ENCODE data around the gene EGR2. TPM values are rescaled to one million over a fixed set of nuclear protein-coding genes. Genes with fewer than 3 reads are reported as not detected.
A peak's percentile ranks its signal among the peaks of the same experiment; 100 is the strongest.

EGR2 gene
- polyA plus RNA-seq, 1 donor from 2014 or later = 1.7 TPM

DNA sequence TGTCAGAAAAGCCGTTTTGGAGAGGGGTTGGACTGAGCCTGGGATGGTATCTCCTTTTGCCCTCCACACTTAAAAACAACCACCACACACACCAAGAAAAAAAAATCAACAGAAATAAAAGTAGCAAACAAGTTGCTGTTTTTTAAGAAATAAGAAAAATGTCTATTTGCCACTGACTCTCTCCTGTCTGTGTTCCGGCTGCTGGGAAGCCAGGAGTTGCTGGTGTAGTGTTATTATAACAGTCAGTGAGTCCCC, 163 bp downstream of the EGR2 start:
- TF ChIP-seq TAF1 (IDR thresholded peaks at IDR 0.05; ENCODE audit: low read depth) (no peak), EP300 (conservative IDR thresholded peaks at IDR 0.05; ENCODE audit: poor library complexity, severe bottlenecking) (no peak), RAD21 (conservative IDR thresholded peaks at IDR 0.05) (no peak), POLR2AphosphoS5 (IDR thresholded peaks at IDR 0.05) (peak; percentile 15)
- TF ChIP-seq, protein P1, sequence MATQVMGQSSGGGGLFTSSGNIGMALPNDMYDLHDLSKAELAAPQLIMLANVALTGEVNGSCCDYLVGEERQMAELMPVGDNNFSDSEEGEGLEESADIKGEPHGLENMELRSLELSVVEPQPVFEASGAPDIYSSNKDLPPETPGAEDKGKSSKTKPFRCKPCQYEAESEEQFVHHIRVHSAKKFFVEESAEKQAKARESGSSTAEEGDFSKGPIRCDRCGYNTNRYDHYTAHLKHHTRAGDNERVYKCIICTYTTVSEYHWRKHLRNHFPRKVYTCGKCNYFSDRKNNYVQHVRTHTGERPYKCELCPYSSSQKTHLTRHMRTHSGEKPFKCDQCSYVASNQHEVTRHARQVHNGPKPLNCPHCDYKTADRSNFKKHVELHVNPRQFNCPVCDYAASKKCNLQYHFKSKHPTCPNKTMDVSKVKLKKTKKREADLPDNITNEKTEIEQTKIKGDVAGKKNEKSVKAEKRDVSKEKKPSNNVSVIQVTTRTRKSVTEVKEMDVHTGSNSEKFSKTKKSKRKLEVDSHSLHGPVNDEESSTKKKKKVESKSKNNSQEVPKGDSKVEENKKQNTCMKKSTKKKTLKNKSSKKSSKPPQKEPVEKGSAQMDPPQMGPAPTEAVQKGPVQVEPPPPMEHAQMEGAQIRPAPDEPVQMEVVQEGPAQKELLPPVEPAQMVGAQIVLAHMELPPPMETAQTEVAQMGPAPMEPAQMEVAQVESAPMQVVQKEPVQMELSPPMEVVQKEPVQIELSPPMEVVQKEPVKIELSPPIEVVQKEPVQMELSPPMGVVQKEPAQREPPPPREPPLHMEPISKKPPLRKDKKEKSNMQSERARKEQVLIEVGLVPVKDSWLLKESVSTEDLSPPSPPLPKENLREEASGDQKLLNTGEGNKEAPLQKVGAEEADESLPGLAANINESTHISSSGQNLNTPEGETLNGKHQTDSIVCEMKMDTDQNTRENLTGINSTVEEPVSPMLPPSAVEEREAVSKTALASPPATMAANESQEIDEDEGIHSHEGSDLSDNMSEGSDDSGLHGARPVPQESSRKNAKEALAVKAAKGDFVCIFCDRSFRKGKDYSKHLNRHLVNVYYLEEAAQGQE (IDR thresholded peaks at IDR 0.05; ENCODE audit: borderline replicate concordance) = no peak
- Histone ChIP-seq H3K9me3 (ENCODE audit: low read length) (no peaks in the 10 kb centered on the region), H4K20me1 (ENCODE audit: insufficient read depth) (no peaks in the 10 kb centered on the region), H3K4me3 (ENCODE audit: low read length) (peak overlapping the region; percentile 80), H3F3A (ENCODE audit: insufficient read depth, low read length, poor library complexity, severe bottlenecking) (peaks cover 4% of the 10 kb centered on the region), H3K27ac (ENCODE audit: low read length) (no peak overlapping the region), H2AFZ (ENCODE audit: low read depth, low read length) (no peak overlapping the region), H3K4me2 (ENCODE audit: low read length) (peak overlapping the region; percentile 95), H3K9me2 (ENCODE audit: insufficient read depth, low read length) (no peaks in the 10 kb centered on the region), H3K9ac (ENCODE audit: low read length) (peak overlapping the region; percentile 58), H3K79me2 (replicated peaks; ENCODE audit: insufficient read depth, low read length) (no peaks in the 10 kb centered on the region), H3K27me3 (ENCODE audit: insufficient read depth, low read depth, low read length) (peaks cover 87% of the 10 kb centered on the region), H3K36me3 (ENCODE audit: insufficient read depth, low read length) (no peaks in the 10 kb centered on the region)

DNA sequence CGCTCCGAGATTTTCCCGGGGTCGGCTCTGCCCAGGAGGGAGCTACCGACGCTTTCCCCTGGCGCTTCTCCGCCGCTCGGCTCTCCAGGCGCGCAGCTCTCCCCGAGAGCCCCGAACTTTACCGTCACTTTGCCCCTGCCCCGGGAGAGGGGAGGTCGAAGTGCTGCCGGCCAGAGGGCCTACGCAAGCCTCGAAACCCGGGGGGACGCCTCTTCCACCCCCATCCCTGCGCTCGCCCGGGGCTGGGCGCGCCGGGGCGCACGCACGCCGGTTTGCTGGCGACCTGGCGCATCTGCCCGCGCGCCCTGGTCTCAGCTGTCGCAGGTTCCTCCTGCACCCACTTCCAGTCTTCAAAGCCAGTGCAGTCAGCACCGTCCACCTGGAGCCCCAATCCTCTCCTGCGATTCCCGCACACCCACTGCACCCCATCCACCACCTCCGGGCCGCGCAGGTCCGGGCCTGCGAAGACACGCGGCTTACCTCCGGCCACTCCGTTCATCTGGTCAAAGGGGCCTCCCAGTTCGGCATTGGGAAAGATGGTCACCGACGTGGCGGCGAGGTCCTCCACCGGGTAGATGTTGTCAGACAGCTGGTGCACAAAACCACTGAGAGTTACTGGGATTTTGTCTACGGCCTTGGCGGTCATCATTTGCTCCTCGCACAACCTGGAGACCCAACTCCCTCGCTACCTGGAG, 638 bp downstream of the EGR2 start:
- Histone ChIP-seq H4K20me1 (ENCODE audit: insufficient read depth) (no peaks in the 10 kb centered on the region), H3K4me3 (ENCODE audit: low read length) (peak overlapping the region; percentile 80), H3K9ac (ENCODE audit: low read length) (peak overlapping the region; percentile 58), H3K79me2 (replicated peaks; ENCODE audit: insufficient read depth, low read length) (no peaks in the 10 kb centered on the region), H3F3A (ENCODE audit: insufficient read depth, low read length, poor library complexity, severe bottlenecking) (peaks cover 4% of the 10 kb centered on the region), H3K27me3 (ENCODE audit: insufficient read depth, low read depth, low read length) (peaks cover 82% of the 10 kb centered on the region), H3K36me3 (ENCODE audit: insufficient read depth, low read length) (no peaks in the 10 kb centered on the region), H3K9me3 (ENCODE audit: low read length) (no peaks in the 10 kb centered on the region), H3K9me2 (ENCODE audit: insufficient read depth, low read length) (no peaks in the 10 kb centered on the region), H3K4me2 (ENCODE audit: low read length) (peak overlapping the region; percentile 95), H2AFZ (ENCODE audit: low read depth, low read length) (no peak overlapping the region), H3K27ac (ENCODE audit: low read length) (no peak overlapping the region)
- TF ChIP-seq EZH2 (IDR thresholded peaks at IDR 0.05; ENCODE audit: borderline replicate concordance, insufficient read depth, low read length, poor library complexity, severe bottlenecking) (no peak), MXI1 (conservative IDR thresholded peaks at IDR 0.05; ENCODE audit: poor library complexity, severe bottlenecking) (no peak), TAF1 (IDR thresholded peaks at IDR 0.05; ENCODE audit: low read depth) (no peak), RAD21 (conservative IDR thresholded peaks at IDR 0.05) (no peak), POLR2AphosphoS5 (IDR thresholded peaks at IDR 0.05) (no peak), SMC3 (conservative IDR thresholded peaks at IDR 0.05; ENCODE audit: poor library complexity) (no peak), EP300 (conservative IDR thresholded peaks at IDR 0.05; ENCODE audit: poor library complexity, severe bottlenecking) (no peak)
- TF ChIP-seq, protein P2, sequence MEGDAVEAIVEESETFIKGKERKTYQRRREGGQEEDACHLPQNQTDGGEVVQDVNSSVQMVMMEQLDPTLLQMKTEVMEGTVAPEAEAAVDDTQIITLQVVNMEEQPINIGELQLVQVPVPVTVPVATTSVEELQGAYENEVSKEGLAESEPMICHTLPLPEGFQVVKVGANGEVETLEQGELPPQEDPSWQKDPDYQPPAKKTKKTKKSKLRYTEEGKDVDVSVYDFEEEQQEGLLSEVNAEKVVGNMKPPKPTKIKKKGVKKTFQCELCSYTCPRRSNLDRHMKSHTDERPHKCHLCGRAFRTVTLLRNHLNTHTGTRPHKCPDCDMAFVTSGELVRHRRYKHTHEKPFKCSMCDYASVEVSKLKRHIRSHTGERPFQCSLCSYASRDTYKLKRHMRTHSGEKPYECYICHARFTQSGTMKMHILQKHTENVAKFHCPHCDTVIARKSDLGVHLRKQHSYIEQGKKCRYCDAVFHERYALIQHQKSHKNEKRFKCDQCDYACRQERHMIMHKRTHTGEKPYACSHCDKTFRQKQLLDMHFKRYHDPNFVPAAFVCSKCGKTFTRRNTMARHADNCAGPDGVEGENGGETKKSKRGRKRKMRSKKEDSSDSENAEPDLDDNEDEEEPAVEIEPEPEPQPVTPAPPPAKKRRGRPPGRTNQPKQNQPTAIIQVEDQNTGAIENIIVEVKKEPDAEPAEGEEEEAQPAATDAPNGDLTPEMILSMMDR (IDR thresholded peaks at IDR 0.05; ENCODE audit: poor library complexity, severe bottlenecking) = no peak
- TF ChIP-seq, protein P1 (IDR thresholded peaks at IDR 0.05; ENCODE audit: borderline replicate concordance) = no peak

Measured in neural cell (in vitro differentiated cells).